ENCODE data around the gene MRPL3. TPM values are rescaled to one million over a fixed set of nuclear protein-coding genes. Genes with fewer than 3 reads are reported as not detected.

The MRPL3 gene
- total and polyA plus RNA-seq, 2 donors (not counting 1 experiment from before 2014, with no cell fraction given): 80.1 to 141 TPM

GRCh38 chr3:131544557-131544956, 41.8 kb upstream of the MRPL3 start:
- H3K36me3 ChIP-seq (ENCODE audit: control insufficient read depth, insufficient read depth, low read length): no peaks in the 10 kb centered on the region
- no peaks in the 10 kb centered on the region for H4K20me1 ChIP-seq (ENCODE audit: control insufficient read depth, extremely low read depth, insufficient read depth, low read length)
- peaks cover 4% of the 10 kb centered on the region for H3K4me1 ChIP-seq (ENCODE audit: control insufficient read depth, extremely low read depth, insufficient read depth, low read length)
- no peak for TF ChIP-seq CTCF (conservative IDR thresholded peaks at IDR 0.05 in 1 of 2, IDR thresholded peaks at IDR 0.05 in 1 of 2; ENCODE audit: low read depth in 1 of 2, low read length in 2 of 2)
- TF ChIP-seq EZH2 (IDR thresholded peaks at IDR 0.05; ENCODE audit: low read length, missing control alignments): no peak
- no peak overlapping the region for H3K4me2 ChIP-seq (ENCODE audit: extremely low read depth, insufficient read depth, low read length)
- DNase-seq (ENCODE audit: low read depth in 2 of 2): no peak
- H3K4me3 ChIP-seq (replicated peaks in 1 of 4; ENCODE audit: control extremely low read depth in 1 of 4, insufficient read depth in 1 of 4, low read depth in 3 of 4, low read length in 4 of 4): no peak overlapping the region
- no peaks in the 10 kb centered on the region for H3K79me2 ChIP-seq (ENCODE audit: control insufficient read depth, insufficient read depth, low read length)
- no peak overlapping the region for H2AFZ ChIP-seq (ENCODE audit: low read length)
- no peaks in the 10 kb centered on the region for H3K9me3 ChIP-seq (ENCODE audit: control insufficient read depth, insufficient read depth, low read depth, low read length)
- no peaks in the 10 kb centered on the region for H3K27me3 ChIP-seq (ENCODE audit: control insufficient read depth, insufficient read depth, low read length)
- H3K9ac ChIP-seq (ENCODE audit: insufficient read depth, low read length): no peak overlapping the region
- no peak overlapping the region for H3K27ac ChIP-seq (ENCODE audit: insufficient read depth, low read length)

GRCh38 chr3:131543714-131544113, 40.9 kb upstream of the MRPL3 start:
- H3K4me3 ChIP-seq (replicated peaks in 1 of 4; ENCODE audit: control extremely low read depth in 1 of 4, insufficient read depth in 1 of 4, low read depth in 3 of 4, low read length in 4 of 4): no peak overlapping the region
- H3K4me2 ChIP-seq (ENCODE audit: extremely low read depth, insufficient read depth, low read length): no peak overlapping the region
- no peaks in the 10 kb centered on the region for H3K79me2 ChIP-seq (ENCODE audit: control insufficient read depth, insufficient read depth, low read length)
- no peaks in the 10 kb centered on the region for H3K36me3 ChIP-seq (ENCODE audit: control insufficient read depth, insufficient read depth, low read length)
- H3K27me3 ChIP-seq (ENCODE audit: control insufficient read depth, insufficient read depth, low read length): no peaks in the 10 kb centered on the region
- no peak overlapping the region for H3K9ac ChIP-seq (ENCODE audit: insufficient read depth, low read length)
- TF ChIP-seq EZH2 (IDR thresholded peaks at IDR 0.05; ENCODE audit: low read length, missing control alignments) (no peak), CTCF (conservative IDR thresholded peaks at IDR 0.05 in 1 of 2, IDR thresholded peaks at IDR 0.05 in 1 of 2; ENCODE audit: low read depth in 1 of 2, low read length in 2 of 2) (peak in 1 of 2 donors; percentile 4)
- H3K27ac ChIP-seq (ENCODE audit: insufficient read depth, low read length): no peak overlapping the region
- no peaks in the 10 kb centered on the region for H3K9me3 ChIP-seq (ENCODE audit: control insufficient read depth, insufficient read depth, low read depth, low read length)
- no peaks in the 10 kb centered on the region for H4K20me1 ChIP-seq (ENCODE audit: control insufficient read depth, extremely low read depth, insufficient read depth, low read length)
- peak; percentile 89 to 97 for DNase-seq (ENCODE audit: low read depth in 2 of 2)
- peaks cover 4% of the 10 kb centered on the region for H3K4me1 ChIP-seq (ENCODE audit: control insufficient read depth, extremely low read depth, insufficient read depth, low read length)
- H2AFZ ChIP-seq (ENCODE audit: low read length): no peak overlapping the region

- no peaks in the 10 kb centered on the region for H3K9me3 ChIP-seq (ENCODE audit: control insufficient read depth, insufficient read depth, low read depth, low read length)
- H4K20me1 ChIP-seq (ENCODE audit: control insufficient read depth, extremely low read depth, insufficient read depth, low read length): no peaks in the 10 kb centered on the region
- H3K79me2 ChIP-seq (ENCODE audit: control insufficient read depth, insufficient read depth, low read length): no peaks in the 10 kb centered on the region
- no peaks in the 10 kb centered on the region for H3K27me3 ChIP-seq (ENCODE audit: control insufficient read depth, insufficient read depth, low read length)
- H2AFZ ChIP-seq (ENCODE audit: low read length): no peak overlapping the region
- no peak overlapping the region for H3K27ac ChIP-seq (ENCODE audit: insufficient read depth, low read length)
- TF ChIP-seq EZH2 (IDR thresholded peaks at IDR 0.05; ENCODE audit: low read length, missing control alignments) (no peak), CTCF (conservative IDR thresholded peaks at IDR 0.05 in 1 of 2, IDR thresholded peaks at IDR 0.05 in 1 of 2; ENCODE audit: low read depth in 1 of 2, low read length in 2 of 2) (no peak)
- no peak overlapping the region for H3K4me3 ChIP-seq (replicated peaks in 1 of 4; ENCODE audit: control extremely low read depth in 1 of 4, insufficient read depth in 1 of 4, low read depth in 3 of 4, low read length in 4 of 4)
- H3K9ac ChIP-seq (ENCODE audit: insufficient read depth, low read length): no peak overlapping the region
- H3K4me1 ChIP-seq (ENCODE audit: control insufficient read depth, extremely low read depth, insufficient read depth, low read length): peaks cover 4% of the 10 kb centered on the region
- H3K4me2 ChIP-seq (ENCODE audit: extremely low read depth, insufficient read depth, low read length): no peak overlapping the region
- no peak for DNase-seq (ENCODE audit: low read depth in 2 of 2)
- H3K36me3 ChIP-seq (ENCODE audit: control insufficient read depth, insufficient read depth, low read length): no peaks in the 10 kb centered on the region
Measured at GRCh38 chr3:131541288-131541687, 38.5 kb upstream of the MRPL3 start.

Data from fibroblast of lung (primary cell).